HEK293T (cell line): ENCODE data around the gene RABGAP1L.

Experiments
- ARNT ChIP-seq: fragments of 450-650 bp; IDR thresholded peaks from 2 replicates; pipeline ENCODE4 v1.6.1; 2017; ENCODE audit warnings: mild to moderate bottlenecking
- BHLHE40 ChIP-seq: fragments of 450-650 bp; IDR thresholded peaks from 2 replicates; pipeline ENCODE4 v1.6.1; 2016; ENCODE audit warnings: mild to moderate bottlenecking, moderate library complexity, borderline replicate concordance
- CTBP1 ChIP-seq: fragments of 450-650 bp; IDR thresholded peaks from 2 replicates; pipeline ENCODE4 v1.6.1; 2016; ENCODE audit warnings: borderline replicate concordance
- ELF4 ChIP-seq: fragments of 450-650 bp; IDR thresholded peaks from 2 replicates; pipeline ENCODE4 v1.6.1; 2017; ENCODE audit warnings: antibody characterized with exemption
- FOXA1 ChIP-seq: fragments of 450-650 bp; IDR thresholded peaks from 2 replicates; pipeline ENCODE4 v1.6.1; 2016; ENCODE audit warnings: mild to moderate bottlenecking
- FOXK2 ChIP-seq: fragments of 450-650 bp; IDR thresholded peaks from 2 replicates; pipeline ENCODE4 v1.6.1; 2016; ENCODE audit warnings: mild to moderate bottlenecking
- HDGF ChIP-seq: fragments of 450-650 bp; IDR thresholded peaks from 2 replicates; pipeline ENCODE4 v1.6.1; 2017; ENCODE audit warnings: antibody characterized with exemption, borderline replicate concordance
- LEF1 ChIP-seq: fragments of 450-650 bp; IDR thresholded peaks from 2 replicates; pipeline ENCODE4 v1.6.1; 2017; ENCODE audit warnings: mild to moderate bottlenecking, borderline replicate concordance
- NFRKB ChIP-seq: fragments of 450-650 bp; IDR thresholded peaks from 2 replicates; pipeline ENCODE4 v1.6.1; 2016; ENCODE audit warnings: mild to moderate bottlenecking, moderate library complexity
- SP1 ChIP-seq: fragments of 450-650 bp; IDR thresholded peaks from 2 replicates; pipeline ENCODE4 v1.6.1; 2017
- SUZ12 ChIP-seq: fragments of 450-650 bp; IDR thresholded peaks from 2 replicates; pipeline ENCODE4 v1.6.1; 2016; ENCODE audit warnings: mild to moderate bottlenecking
- TF ChIP-seq, protein P1 (sequence below): fragments of 450-650 bp; IDR thresholded peaks from 2 replicates; pipeline ENCODE4 v1.6.1; 2016

DNA sequence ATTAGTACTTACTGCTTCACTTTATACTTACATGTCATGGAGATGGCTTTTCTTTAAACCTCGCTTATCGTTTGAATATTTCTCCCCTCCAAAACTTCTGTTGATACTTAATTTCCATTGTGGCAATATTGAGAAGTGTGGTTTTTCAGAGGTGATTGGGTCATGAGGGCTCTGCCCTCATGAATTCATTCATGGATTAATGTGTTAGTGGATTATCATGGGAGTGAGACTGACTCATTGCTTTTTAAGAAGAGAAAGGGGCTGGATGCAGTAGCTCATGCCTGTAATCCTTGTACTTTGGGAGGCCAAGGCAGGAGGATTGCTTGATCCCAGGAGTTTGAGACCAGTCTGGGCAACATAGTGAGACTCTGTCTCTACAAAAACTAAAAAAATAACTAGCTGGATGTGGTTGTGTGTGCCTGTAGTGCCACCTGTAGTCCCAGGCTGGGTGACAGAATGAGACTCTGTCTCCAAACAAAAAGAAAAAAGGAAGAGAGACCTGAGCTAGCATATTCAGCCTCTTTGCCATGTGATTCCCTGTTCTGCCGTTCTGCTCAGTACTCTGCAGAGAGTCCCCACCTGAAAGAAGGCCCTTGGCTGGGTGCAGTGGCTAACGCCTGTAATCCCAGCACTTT is 30.2 kb downstream of the RABGAP1L start:
- no peak for TF ChIP-seq HDGF
- no peak for TF ChIP-seq SUZ12
- no peak for TF ChIP-seq ELF4
- no peak for TF ChIP-seq BHLHE40
- TF ChIP-seq CTBP1 = no peak
- TF ChIP-seq FOXK2 = no peak
- no peak for TF ChIP-seq NFRKB
- no peak for TF ChIP-seq ARNT
- TF ChIP-seq SP1 = no peak
- TF ChIP-seq FOXA1 = no peak
- TF ChIP-seq, protein P1, sequence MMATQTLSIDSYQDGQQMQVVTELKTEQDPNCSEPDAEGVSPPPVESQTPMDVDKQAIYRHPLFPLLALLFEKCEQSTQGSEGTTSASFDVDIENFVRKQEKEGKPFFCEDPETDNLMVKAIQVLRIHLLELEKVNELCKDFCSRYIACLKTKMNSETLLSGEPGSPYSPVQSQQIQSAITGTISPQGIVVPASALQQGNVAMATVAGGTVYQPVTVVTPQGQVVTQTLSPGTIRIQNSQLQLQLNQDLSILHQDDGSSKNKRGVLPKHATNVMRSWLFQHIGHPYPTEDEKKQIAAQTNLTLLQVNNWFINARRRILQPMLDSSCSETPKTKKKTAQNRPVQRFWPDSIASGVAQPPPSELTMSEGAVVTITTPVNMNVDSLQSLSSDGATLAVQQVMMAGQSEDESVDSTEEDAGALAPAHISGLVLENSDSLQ = no peak
- no peak for TF ChIP-seq LEF1
